ENCODE data around the gene TBC1D4. TPM values are rescaled to one million over a fixed set of nuclear protein-coding genes. Genes with fewer than 3 reads are reported as not detected.

Gene TBC1D4
- total RNA-seq, 2 donors from 2014 or later, result 34.5 to 38.8 TPM

- H3K4me1 Mint-ChIP-seq (ENCODE audit: low read depth), result no peaks in the 10 kb centered on the region
- no peaks in the 10 kb centered on the region for H3K9me3 Mint-ChIP-seq
- no peak overlapping the region for H3K4me3 Mint-ChIP-seq
- ATAC-seq (replicated peaks in 1 of 2), result no peak
- DNase-seq, result no peak
- peaks cover 0 to 2% of the 10 kb centered on the region in 2 donors for H3K36me3 Mint-ChIP-seq (ENCODE audit: insufficient read depth in 2 of 2)
- no peak overlapping the region for H3K27ac Mint-ChIP-seq
- H3K27me3 Mint-ChIP-seq (ENCODE audit: low read depth), result peaks cover 7% of the 10 kb centered on the region
Observed at GRCh38 chr13:75398072-75398471, 83.9 kb downstream of the TBC1D4 start.

DNA sequence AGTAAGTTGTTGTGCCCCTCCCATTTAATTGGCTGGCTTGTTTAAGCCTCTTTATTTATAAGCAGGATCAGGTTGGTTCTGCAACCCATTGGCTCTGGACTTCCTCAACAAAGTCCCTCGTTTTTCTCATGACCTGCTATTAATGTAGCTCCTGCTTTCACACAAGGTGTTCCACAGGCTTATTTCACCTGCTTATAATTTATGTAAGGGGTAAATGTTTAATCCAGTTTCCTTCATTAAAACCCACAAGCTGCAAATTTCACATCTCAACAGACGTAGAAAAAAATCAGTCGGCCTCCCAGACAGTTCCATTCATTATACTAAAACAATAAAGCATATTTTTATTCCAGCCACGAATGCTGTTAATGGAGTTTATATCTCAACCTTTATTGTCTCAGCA, 86.1 kb downstream of the TBC1D4 start:
- DNase-seq (no peak), ATAC-seq (replicated peaks in 1 of 2) (no peak)
- H3K27me3 Mint-ChIP-seq (ENCODE audit: low read depth), result peaks cover 7% of the 10 kb centered on the region
- H3K9me3 Mint-ChIP-seq, result no peaks in the 10 kb centered on the region
- H3K36me3 Mint-ChIP-seq (ENCODE audit: insufficient read depth in 2 of 2), result peaks cover 0 to 2% of the 10 kb centered on the region in 2 donors
- no peak overlapping the region for H3K27ac Mint-ChIP-seq
- H3K4me3 Mint-ChIP-seq, result no peak overlapping the region
- H3K4me1 Mint-ChIP-seq (ENCODE audit: low read depth), result no peaks in the 10 kb centered on the region

GRCh38 chr13:75395066-75395465, 86.9 kb downstream of the TBC1D4 start:
- no peak for DNase-seq
- H3K36me3 Mint-ChIP-seq (ENCODE audit: insufficient read depth in 2 of 2), result peaks cover 0 to 2% of the 10 kb centered on the region in 2 donors
- H3K27me3 Mint-ChIP-seq (ENCODE audit: low read depth), result peaks cover 4% of the 10 kb centered on the region
- H3K27ac Mint-ChIP-seq, result no peak overlapping the region
- no peak overlapping the region for H3K4me3 Mint-ChIP-seq
- no peaks in the 10 kb centered on the region for H3K4me1 Mint-ChIP-seq (ENCODE audit: low read depth)
- no peak for ATAC-seq (replicated peaks in 1 of 2)
- H3K9me3 Mint-ChIP-seq, result no peaks in the 10 kb centered on the region

GRCh38 chr13:75393839-75394520, 88.0 kb downstream of the TBC1D4 start:
- H3K4me3 Mint-ChIP-seq, result no peak overlapping the region
- H3K4me1 Mint-ChIP-seq (ENCODE audit: low read depth), result no peaks in the 10 kb centered on the region
- H3K9me3 Mint-ChIP-seq, result no peaks in the 10 kb centered on the region
- H3K36me3 Mint-ChIP-seq (ENCODE audit: insufficient read depth in 2 of 2), result peaks cover 0 to 2% of the 10 kb centered on the region in 2 donors
- DNase-seq, result no peak
- no peaks in the 10 kb centered on the region for H3K27me3 Mint-ChIP-seq (ENCODE audit: low read depth)
- no peak overlapping the region for H3K27ac Mint-ChIP-seq
- ATAC-seq (replicated peaks in 1 of 2), result no peak

- no peaks in the 10 kb centered on the region for H3K27me3 Mint-ChIP-seq (ENCODE audit: low read depth)
- DNase-seq (no peak), ATAC-seq (replicated peaks in 1 of 2) (no peak)
- no peak overlapping the region for H3K4me3 Mint-ChIP-seq
- no peaks in the 10 kb centered on the region for H3K36me3 Mint-ChIP-seq (ENCODE audit: insufficient read depth in 2 of 2)
- H3K27ac Mint-ChIP-seq, result no peak overlapping the region
- no peaks in the 10 kb centered on the region for H3K9me3 Mint-ChIP-seq
- peaks cover 5% of the 10 kb centered on the region for H3K4me1 Mint-ChIP-seq (ENCODE audit: low read depth)
Observed at GRCh38 chr13:75391432-75392100, 90.4 kb downstream of the TBC1D4 start.

DNA sequence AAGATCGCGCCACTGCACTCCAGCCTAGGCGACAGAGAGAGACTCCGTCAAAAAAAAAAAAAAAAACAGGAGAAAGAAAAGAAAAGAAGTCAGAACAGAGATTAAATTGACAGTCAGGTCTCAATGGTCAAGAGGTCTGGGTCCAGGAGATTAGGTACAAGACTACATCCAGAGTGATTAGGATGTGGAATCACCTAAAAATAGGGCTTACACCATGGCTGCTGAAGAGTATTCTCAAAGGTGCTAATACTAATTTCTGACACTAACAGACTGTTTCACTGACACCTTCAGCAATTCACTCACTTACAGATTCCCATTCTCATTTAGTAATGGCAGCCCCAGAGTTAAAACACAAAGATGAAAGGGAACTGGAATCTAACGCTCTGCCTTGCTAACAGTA, 91.7 kb downstream of the TBC1D4 start:
- no peak for DNase-seq
- ATAC-seq (replicated peaks in 1 of 2), result no peak
- H3K27me3 Mint-ChIP-seq (ENCODE audit: low read depth), result no peaks in the 10 kb centered on the region
- H3K4me3 Mint-ChIP-seq, result no peak overlapping the region
- H3K9me3 Mint-ChIP-seq, result no peaks in the 10 kb centered on the region
- H3K4me1 Mint-ChIP-seq (ENCODE audit: low read depth), result peaks cover 8% of the 10 kb centered on the region
- no peak overlapping the region for H3K27ac Mint-ChIP-seq
- H3K36me3 Mint-ChIP-seq (ENCODE audit: insufficient read depth in 2 of 2), result no peaks in the 10 kb centered on the region

DNA sequence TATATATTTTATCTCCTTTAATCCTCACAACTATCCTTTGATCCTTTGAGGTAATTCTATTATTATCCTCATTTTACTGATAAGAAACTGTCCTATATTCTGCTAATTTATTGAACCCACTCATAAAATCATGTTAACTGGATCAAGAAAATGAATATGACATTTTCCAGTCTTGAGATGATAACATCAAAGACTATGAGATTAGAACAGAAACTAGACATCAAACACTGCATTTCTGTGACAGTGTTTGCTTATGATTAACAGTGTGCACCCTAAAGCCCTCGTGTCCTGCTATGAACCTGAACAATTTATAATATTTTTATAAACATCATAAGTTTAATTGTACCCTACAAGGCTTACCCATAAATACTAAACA, 96.3 kb downstream of the TBC1D4 start:
- no peaks in the 10 kb centered on the region for H3K9me3 Mint-ChIP-seq
- DNase-seq, result no peak
- ATAC-seq (replicated peaks in 1 of 2), result peak in 1 of 2 donors; percentile 40
- no peak overlapping the region for H3K4me3 Mint-ChIP-seq
- H3K4me1 Mint-ChIP-seq (ENCODE audit: low read depth), result peaks cover 12% of the 10 kb centered on the region
- H3K36me3 Mint-ChIP-seq (ENCODE audit: insufficient read depth in 2 of 2), result no peaks in the 10 kb centered on the region
- no peaks in the 10 kb centered on the region for H3K27me3 Mint-ChIP-seq (ENCODE audit: low read depth)
- no peak overlapping the region for H3K27ac Mint-ChIP-seq

DNA sequence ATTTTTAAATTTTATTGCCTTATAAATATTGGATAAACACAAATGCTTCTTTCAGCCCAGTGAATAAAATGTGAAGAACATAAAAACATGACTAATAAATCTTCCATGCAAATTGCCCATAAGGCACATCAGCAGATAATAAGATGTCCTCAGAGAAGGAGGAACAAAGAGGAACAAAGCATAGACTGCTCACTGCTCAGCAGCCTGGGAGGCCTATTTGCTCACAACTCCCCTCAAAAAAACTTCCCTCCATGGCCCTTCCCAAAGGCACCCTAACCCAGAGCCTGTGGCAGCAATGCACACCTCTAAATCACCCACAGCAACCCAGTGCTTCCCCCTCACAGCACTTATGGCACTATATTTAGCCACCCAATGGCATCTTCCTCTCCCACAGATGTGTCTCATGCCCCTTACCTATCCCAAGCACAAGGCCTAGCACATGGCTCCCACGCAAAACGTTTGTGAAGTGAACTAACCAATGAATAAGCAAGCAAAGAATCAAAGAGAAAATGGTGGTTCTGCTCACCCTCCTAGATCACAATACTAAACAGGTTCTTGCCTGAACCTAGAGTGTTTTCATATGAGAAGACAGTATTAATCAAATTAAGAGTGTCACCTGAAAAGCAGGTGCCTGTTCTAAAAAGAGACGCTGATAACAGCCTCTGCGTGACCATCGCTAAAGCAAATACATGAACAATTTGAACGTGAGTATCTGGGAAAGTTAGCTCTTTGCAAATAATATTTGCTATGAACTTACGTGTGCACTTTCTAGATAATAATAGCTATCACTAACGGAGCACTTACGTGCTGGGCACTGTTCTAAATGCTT, 96.9 kb downstream of the TBC1D4 start:
- no peaks in the 10 kb centered on the region for H3K9me3 Mint-ChIP-seq
- no peaks in the 10 kb centered on the region for H3K36me3 Mint-ChIP-seq (ENCODE audit: insufficient read depth in 2 of 2)
- H3K27me3 Mint-ChIP-seq (ENCODE audit: low read depth), result no peaks in the 10 kb centered on the region
- no peak for DNase-seq
- H3K4me1 Mint-ChIP-seq (ENCODE audit: low read depth), result peaks cover 12% of the 10 kb centered on the region
- ATAC-seq (replicated peaks in 1 of 2), result no peak
- H3K4me3 Mint-ChIP-seq, result no peak overlapping the region
- no peak overlapping the region for H3K27ac Mint-ChIP-seq

- H3K9me3 Mint-ChIP-seq, result no peaks in the 10 kb centered on the region
- peaks cover 12% of the 10 kb centered on the region for H3K4me1 Mint-ChIP-seq (ENCODE audit: low read depth)
- DNase-seq, result no peak
- no peaks in the 10 kb centered on the region for H3K36me3 Mint-ChIP-seq (ENCODE audit: insufficient read depth in 2 of 2)
- H3K27me3 Mint-ChIP-seq (ENCODE audit: low read depth), result no peaks in the 10 kb centered on the region
- H3K27ac Mint-ChIP-seq, result no peak overlapping the region
- ATAC-seq (replicated peaks in 1 of 2), result no peak
- no peak overlapping the region for H3K4me3 Mint-ChIP-seq
Observed at GRCh38 chr13:75383064-75383715, 98.8 kb downstream of the TBC1D4 start.

- no peaks in the 10 kb centered on the region for H3K9me3 Mint-ChIP-seq
- no peak overlapping the region for H3K27ac Mint-ChIP-seq
- DNase-seq (no peak), ATAC-seq (replicated peaks in 1 of 2) (no peak)
- peaks cover 6% of the 10 kb centered on the region for H3K27me3 Mint-ChIP-seq (ENCODE audit: low read depth)
- H3K4me1 Mint-ChIP-seq (ENCODE audit: low read depth), result no peaks in the 10 kb centered on the region
- no peak overlapping the region for H3K4me3 Mint-ChIP-seq
- H3K36me3 Mint-ChIP-seq (ENCODE audit: insufficient read depth in 2 of 2), result no peaks in the 10 kb centered on the region
Observed at GRCh38 chr13:75378301-75378700, 103.7 kb downstream of the TBC1D4 start.

DNA sequence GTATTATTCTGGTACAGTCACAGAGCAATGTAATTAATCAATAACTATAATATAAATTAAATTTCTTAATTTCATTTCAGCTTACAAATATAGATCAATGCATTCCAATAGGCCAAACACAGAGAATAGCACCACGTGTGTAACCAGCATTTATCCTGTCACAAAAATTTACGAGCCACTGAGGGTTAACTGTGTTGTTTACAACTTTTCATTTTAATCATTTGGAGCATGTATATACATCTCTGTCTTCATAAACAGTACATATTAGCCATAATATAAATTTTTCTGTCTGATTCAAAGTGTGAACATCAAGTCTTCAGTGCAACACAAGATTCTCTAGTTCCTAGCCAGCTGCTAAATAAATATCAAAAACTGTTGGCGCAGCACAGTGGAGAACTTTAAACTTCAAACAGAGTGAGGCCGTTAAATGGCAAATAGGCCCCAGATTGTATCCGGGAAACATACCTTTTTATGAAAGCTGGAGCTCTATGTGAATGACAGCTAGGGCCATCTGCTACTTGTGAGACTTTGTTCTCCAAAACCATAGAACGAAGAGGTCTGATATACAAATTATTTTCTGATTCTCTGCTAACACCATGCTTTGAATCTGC, 105.1 kb downstream of the TBC1D4 start:
- Mint-ChIP-seq H3K9me3 (no peaks in the 10 kb centered on the region), H3K4me3 (no peak overlapping the region), H3K36me3 (ENCODE audit: insufficient read depth in 2 of 2) (no peaks in the 10 kb centered on the region), H3K4me1 (ENCODE audit: low read depth) (no peaks in the 10 kb centered on the region), H3K27me3 (ENCODE audit: low read depth) (peaks cover 6% of the 10 kb centered on the region), H3K27ac (no peak overlapping the region)
- DNase-seq (no peak), ATAC-seq (replicated peaks in 1 of 2) (no peak)

- ATAC-seq (replicated peaks in 1 of 2) (no peak), DNase-seq (no peak)
- no peak overlapping the region for H3K27ac Mint-ChIP-seq
- H3K27me3 Mint-ChIP-seq (ENCODE audit: low read depth), result peaks cover 6% of the 10 kb centered on the region
- H3K36me3 Mint-ChIP-seq (ENCODE audit: insufficient read depth in 2 of 2), result no peaks in the 10 kb centered on the region
- no peaks in the 10 kb centered on the region for H3K9me3 Mint-ChIP-seq
- H3K4me1 Mint-ChIP-seq (ENCODE audit: low read depth), result no peaks in the 10 kb centered on the region
- H3K4me3 Mint-ChIP-seq, result no peak overlapping the region
Observed at GRCh38 chr13:75375329-75375728, 106.6 kb downstream of the TBC1D4 start.

DNA sequence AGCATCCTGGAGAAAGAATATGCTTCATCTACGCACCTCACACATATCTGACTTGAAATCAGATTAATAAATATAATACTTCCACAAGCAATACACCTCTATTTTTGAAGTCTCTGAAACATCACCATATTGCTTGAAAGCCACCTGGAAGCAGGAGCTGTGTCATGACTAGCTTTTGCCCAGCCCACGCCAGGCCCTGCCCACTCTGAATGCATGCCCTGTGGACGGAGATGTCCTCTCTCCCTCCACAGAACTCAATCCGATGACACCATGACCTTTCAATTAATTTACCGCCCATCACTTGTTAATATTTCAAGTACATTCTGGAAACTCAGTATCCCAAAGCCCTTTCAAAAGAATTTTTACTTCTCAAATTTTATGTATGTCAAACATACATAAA, 108.0 kb downstream of the TBC1D4 start:
- DNase-seq (no peak), ATAC-seq (replicated peaks in 1 of 2) (no peak)
- peaks cover 6% of the 10 kb centered on the region for H3K27me3 Mint-ChIP-seq (ENCODE audit: low read depth)
- H3K4me3 Mint-ChIP-seq, result no peak overlapping the region
- no peak overlapping the region for H3K27ac Mint-ChIP-seq
- no peaks in the 10 kb centered on the region for H3K9me3 Mint-ChIP-seq
- H3K4me1 Mint-ChIP-seq (ENCODE audit: low read depth), result no peaks in the 10 kb centered on the region
- H3K36me3 Mint-ChIP-seq (ENCODE audit: insufficient read depth in 2 of 2), result no peaks in the 10 kb centered on the region

Measured in activated T-cell treated with anti-CD3 and anti-CD28 coated beads, Interleukin-2, amount 50 U/mL, for 72 hours (primary cell).